GM23338 (cell line): ENCODE results near the gene TNS3. TPM values are rescaled to one million over a fixed set of nuclear protein-coding genes. Genes with fewer than 3 reads are reported as not detected.

Source experiments
- ETS1 ChIP-seq: IDR thresholded peaks from 2 replicates; pipeline ENCODE4 v1.6.1; 2016; ENCODE audit warnings: antibody characterized with exemption
- NANOG ChIP-seq: IDR thresholded peaks from 2 replicates; pipeline ENCODE4 v1.6.1; 2016; ENCODE audit warnings: antibody characterized with exemption, borderline replicate concordance
- ZNF114 ChIP-seq: fragments of 250-450 bp; sonication (Bioruptor Pico); IDR thresholded peaks from 2 replicates; pipeline ENCODE4 v1.5.0; 2020; ENCODE audit warnings: mild to moderate bottlenecking, moderate library complexity
- polyA plus RNA-seq: library from polyadenylated mRNA; unstranded; fragments of >200 nt; fragmentation: Nextera tagmentation; extraction: Ambion mirVana; gene quantifications from 2 replicates; pipeline ENCODE4 v1.2.1, GENCODE V29; 2016
- total RNA-seq: library from RNA; depleted of rRNA; stranded (reverse); fragments of >200 nt; shearing (Covaris generic); gene quantifications from 2 replicates; pipeline ENCODE4 v1.2.3, GENCODE V29; 2014
- TF ChIP-seq, protein P1 (sequence below): fragments of 250-450 bp; sonication (Bioruptor Pico); IDR thresholded peaks from 2 replicates; pipeline ENCODE4 v1.5.0; 2020; ENCODE audit warnings: mild to moderate bottlenecking, moderate library complexity
- TF ChIP-seq, protein P2 (sequence below), 2 experiments: fragments of 200-600 bp in 1 of 2; sonication (generic) in 1 of 2; conservative IDR thresholded peaks; 2 replicates each; pipeline versions ENCODE4 v1.5.1 to v1.6.1; 2016 to 2017; ENCODE audit warnings: antibody characterized with exemption in 2 of 2, low read depth in 2 of 2, mild to moderate bottlenecking in 2 of 2, moderate library complexity in 1 of 2

TNS3 gene
- total and polyA plus RNA-seq, 2 experiments from 2014 or later, result 6.2 to 28.7 TPM

DNA sequence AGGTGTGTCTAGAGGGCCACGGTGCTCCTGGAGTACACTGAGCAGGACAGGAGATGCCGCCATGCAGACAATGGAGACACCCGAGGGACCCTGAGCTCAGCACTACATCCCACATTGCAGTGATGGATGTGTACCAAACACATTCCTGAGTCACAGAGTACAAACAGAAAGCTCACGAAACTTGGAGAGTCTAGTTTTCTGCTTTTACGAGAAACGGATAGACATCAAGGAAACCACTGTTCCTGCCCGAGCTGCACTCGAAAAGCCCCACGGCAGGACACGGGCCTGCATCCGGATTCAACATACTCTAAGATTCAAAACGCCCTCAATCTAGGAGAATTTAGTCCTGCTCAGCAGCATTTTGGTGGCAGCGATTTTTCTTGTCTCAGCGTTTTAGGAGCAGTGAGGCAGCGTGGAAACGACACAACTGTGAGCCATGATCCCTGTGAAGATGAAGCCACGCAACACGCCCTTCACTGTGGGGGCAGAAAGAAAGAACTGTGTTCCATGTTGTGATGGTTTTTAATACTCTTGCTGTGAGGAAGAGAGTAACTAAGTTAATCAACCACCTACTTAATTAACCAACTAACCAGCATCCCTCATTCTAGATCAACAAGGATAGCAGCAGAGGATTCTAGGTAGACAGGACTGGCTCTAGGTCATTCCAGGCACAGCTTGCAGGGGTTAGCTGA lies 3.2 kb downstream of the TNS3 start (continued):
- TF ChIP-seq, protein P1, sequence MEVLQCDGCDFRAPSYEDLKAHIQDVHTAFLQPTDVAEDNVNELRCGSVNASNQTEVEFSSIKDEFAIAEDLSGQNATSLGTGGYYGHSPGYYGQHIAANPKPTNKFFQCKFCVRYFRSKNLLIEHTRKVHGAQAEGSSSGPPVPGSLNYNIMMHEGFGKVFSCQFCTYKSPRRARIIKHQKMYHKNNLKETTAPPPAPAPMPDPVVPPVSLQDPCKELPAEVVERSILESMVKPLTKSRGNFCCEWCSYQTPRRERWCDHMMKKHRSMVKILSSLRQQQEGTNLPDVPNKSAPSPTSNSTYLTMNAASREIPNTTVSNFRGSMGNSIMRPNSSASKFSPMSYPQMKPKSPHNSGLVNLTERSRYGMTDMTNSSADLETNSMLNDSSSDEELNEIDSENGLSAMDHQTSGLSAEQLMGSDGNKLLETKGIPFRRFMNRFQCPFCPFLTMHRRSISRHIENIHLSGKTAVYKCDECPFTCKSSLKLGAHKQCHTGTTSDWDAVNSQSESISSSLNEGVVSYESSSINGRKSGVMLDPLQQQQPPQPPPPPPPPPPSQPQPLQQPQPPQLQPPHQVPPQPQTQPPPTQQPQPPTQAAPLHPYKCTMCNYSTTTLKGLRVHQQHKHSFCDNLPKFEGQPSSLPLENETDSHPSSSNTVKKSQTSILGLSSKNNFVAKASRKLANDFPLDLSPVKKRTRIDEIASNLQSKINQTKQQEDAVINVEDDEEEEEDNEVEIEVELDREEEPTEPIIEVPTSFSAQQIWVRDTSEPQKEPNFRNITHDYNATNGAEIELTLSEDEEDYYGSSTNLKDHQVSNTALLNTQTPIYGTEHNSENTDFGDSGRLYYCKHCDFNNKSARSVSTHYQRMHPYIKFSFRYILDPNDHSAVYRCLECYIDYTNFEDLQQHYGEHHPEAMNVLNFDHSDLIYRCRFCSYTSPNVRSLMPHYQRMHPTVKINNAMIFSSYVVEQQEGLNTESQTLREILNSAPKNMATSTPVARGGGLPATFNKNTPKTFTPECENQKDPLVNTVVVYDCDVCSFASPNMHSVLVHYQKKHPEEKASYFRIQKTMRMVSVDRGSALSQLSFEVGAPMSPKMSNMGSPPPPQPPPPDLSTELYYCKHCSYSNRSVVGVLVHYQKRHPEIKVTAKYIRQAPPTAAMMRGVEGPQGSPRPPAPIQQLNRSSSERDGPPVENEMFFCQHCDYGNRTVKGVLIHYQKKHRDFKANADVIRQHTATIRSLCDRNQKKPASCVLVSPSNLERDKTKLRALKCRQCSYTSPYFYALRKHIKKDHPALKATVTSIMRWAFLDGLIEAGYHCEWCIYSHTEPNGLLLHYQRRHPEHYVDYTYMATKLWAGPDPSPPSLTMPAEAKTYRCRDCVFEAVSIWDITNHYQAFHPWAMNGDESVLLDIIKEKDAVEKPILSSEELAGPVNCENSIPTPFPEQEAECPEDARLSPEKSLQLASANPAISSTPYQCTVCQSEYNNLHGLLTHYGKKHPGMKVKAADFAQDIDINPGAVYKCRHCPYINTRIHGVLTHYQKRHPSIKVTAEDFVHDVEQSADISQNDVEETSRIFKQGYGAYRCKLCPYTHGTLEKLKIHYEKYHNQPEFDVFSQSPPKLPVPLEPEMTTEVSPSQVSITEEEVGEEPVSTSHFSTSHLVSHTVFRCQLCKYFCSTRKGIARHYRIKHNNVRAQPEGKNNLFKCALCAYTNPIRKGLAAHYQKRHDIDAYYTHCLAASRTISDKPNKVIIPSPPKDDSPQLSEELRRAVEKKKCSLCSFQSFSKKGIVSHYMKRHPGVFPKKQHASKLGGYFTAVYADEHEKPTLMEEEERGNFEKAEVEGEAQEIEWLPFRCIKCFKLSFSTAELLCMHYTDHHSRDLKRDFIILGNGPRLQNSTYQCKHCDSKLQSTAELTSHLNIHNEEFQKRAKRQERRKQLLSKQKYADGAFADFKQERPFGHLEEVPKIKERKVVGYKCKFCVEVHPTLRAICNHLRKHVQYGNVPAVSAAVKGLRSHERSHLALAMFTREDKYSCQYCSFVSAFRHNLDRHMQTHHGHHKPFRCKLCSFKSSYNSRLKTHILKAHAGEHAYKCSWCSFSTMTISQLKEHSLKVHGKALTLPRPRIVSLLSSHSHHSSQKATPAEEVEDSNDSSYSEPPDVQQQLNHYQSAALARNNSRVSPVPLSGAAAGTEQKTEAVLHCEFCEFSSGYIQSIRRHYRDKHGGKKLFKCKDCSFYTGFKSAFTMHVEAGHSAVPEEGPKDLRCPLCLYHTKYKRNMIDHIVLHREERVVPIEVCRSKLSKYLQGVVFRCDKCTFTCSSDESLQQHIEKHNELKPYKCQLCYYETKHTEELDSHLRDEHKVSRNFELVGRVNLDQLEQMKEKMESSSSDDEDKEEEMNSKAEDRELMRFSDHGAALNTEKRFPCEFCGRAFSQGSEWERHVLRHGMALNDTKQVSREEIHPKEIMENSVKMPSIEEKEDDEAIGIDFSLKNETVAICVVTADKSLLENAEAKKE (CRISPR knock-in tag), result no peak
- no peak for TF ChIP-seq ZNF114 (CRISPR knock-in tag)
- TF ChIP-seq, protein P2, sequence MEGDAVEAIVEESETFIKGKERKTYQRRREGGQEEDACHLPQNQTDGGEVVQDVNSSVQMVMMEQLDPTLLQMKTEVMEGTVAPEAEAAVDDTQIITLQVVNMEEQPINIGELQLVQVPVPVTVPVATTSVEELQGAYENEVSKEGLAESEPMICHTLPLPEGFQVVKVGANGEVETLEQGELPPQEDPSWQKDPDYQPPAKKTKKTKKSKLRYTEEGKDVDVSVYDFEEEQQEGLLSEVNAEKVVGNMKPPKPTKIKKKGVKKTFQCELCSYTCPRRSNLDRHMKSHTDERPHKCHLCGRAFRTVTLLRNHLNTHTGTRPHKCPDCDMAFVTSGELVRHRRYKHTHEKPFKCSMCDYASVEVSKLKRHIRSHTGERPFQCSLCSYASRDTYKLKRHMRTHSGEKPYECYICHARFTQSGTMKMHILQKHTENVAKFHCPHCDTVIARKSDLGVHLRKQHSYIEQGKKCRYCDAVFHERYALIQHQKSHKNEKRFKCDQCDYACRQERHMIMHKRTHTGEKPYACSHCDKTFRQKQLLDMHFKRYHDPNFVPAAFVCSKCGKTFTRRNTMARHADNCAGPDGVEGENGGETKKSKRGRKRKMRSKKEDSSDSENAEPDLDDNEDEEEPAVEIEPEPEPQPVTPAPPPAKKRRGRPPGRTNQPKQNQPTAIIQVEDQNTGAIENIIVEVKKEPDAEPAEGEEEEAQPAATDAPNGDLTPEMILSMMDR (conservative IDR thresholded peaks at IDR 0.05; ENCODE audit: low read depth in 2 of 2), result no peak
- no peak for TF ChIP-seq ETS1
- no peak for TF ChIP-seq NANOG
